OCI-LY1 (cell line): ENCODE results near the gene PTPRM.

ENCODE experiments used
- H2AFZ ChIP-seq: fragments of 200-600 bp; sonication (generic), shearing (Covaris generic); 2 replicates; pipeline ENCODE4 v1.6.0; 2014; ENCODE audit warnings: antibody characterized with exemption, mild to moderate bottlenecking, low read length
- H3F3A ChIP-seq: fragments of 200-600 bp; sonication (generic), shearing (Covaris generic); 2 replicates; pipeline ENCODE4 v1.6.0; 2014; ENCODE audit warnings: mild to moderate bottlenecking, antibody characterized with exemption, low read length, moderate library complexity; ENCODE audit not compliant: insufficient read depth
- H3K27ac ChIP-seq: fragments of 200-600 bp; sonication (generic); 2 replicates; pipeline ENCODE4 v1.5.1; 2014; ENCODE audit warnings: low read length, mixed run types, mild to moderate bottlenecking, low read depth; ENCODE audit not compliant: poor library complexity, severe bottlenecking
- H3K27me3 ChIP-seq: fragments of 200-600 bp; sonication (generic); 2 replicates; pipeline ENCODE4 v1.6.0; 2014; ENCODE audit warnings: antibody characterized with exemption, mild to moderate bottlenecking, low read length, moderate library complexity; ENCODE audit not compliant: insufficient read depth
- H3K36me3 ChIP-seq: fragments of 200-600 bp; sonication (generic); 2 replicates; pipeline ENCODE4 v1.6.1; 2014; ENCODE audit warnings: mild to moderate bottlenecking, antibody characterized with exemption, low read length, moderate library complexity, mixed read lengths; ENCODE audit not compliant: insufficient read depth
- H3K4me1 ChIP-seq: fragments of 200-600 bp; sonication (generic); 2 replicates; pipeline ENCODE4 v1.5.1; 2014; ENCODE audit warnings: mild to moderate bottlenecking, low read length, moderate library complexity; ENCODE audit not compliant: insufficient read depth, severe bottlenecking
- H3K4me2 ChIP-seq: fragments of 200-600 bp; sonication (generic), shearing (Covaris generic); 2 replicates; pipeline ENCODE4 v1.6.1; 2014; ENCODE audit warnings: low read length
- H3K4me3 ChIP-seq: fragments of 200-600 bp; sonication (generic); 2 replicates; pipeline ENCODE4 v1.5.1; 2014; ENCODE audit warnings: low read length, low read depth, mild to moderate bottlenecking, mixed read lengths; ENCODE audit not compliant: poor library complexity, severe bottlenecking
- H3K79me2 ChIP-seq: fragments of 200-600 bp; shearing (Covaris generic); 2 replicates; pipeline ENCODE4 v1.6.1; 2016; ENCODE audit warnings: mixed run types, low read length, mixed read lengths; ENCODE audit not compliant: insufficient read depth
- H3K9ac ChIP-seq: fragments of 200-600 bp; sonication (generic), shearing (Covaris generic); 2 replicates; pipeline ENCODE4 v1.6.1; 2014; ENCODE audit warnings: mild to moderate bottlenecking, low read length, mixed read lengths
- H3K9me2 ChIP-seq: fragments of 200-600 bp; sonication (generic), shearing (Covaris generic); 2 replicates; pipeline ENCODE4 v1.6.1; 2014; ENCODE audit warnings: low read depth, mild to moderate bottlenecking, low read length, mixed read lengths
- H3K9me3 ChIP-seq: fragments of 200-600 bp; shearing (Covaris generic); 2 replicates; pipeline ENCODE4 v1.6.1; 2014; ENCODE audit warnings: low read length, mixed read lengths
- H4K20me1 ChIP-seq: fragments of 200-600 bp; sonication (generic), shearing (Covaris generic); 2 replicates; pipeline ENCODE4 v1.6.0; 2016; ENCODE audit warnings: mild to moderate bottlenecking, low read length; ENCODE audit not compliant: insufficient read depth
- EZH2 ChIP-seq: fragments of 200-600 bp; sonication (generic), shearing (Covaris generic); IDR thresholded peaks from 2 replicates; pipeline ENCODE4 v1.8.0; 2017; ENCODE audit warnings: borderline replicate concordance, mixed run types, mild to moderate bottlenecking, antibody characterized with exemption, low read length, moderate library complexity, mixed read lengths
- TF ChIP-seq, protein P1 (sequence below): fragments of 200-600 bp; sonication (generic), shearing (Covaris generic); IDR thresholded peaks from 2 replicates; pipeline ENCODE4 v1.5.1; 2017; ENCODE audit warnings: mild to moderate bottlenecking, antibody characterized with exemption, low read length, moderate library complexity, mixed read lengths

Gene PTPRM

DNA sequence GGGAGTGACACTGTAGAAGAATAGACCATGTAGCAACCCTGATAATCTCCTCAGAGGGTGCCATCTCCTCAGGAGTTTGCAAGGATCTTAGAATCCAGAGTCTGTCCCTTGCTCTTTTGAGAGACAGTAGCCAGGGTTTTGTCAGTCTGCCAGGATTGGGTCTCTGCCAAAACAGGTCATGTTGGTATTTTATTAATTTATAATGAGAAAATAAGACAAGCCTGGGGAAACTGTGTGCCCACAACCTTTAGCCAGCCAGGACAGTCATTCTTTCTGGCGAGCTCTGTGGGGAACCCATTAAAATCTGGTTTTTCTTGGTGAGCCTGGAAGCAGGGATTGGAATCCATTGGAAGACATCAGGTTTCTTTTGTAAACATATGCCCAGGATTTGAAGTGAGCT lies 78.6 kb downstream of the PTPRM start:
- H4K20me1 ChIP-seq = no peaks in the 10 kb centered on the region
- no peaks in the 10 kb centered on the region for H3K36me3 ChIP-seq
- H3F3A ChIP-seq = no peaks in the 10 kb centered on the region
- no peak overlapping the region for H2AFZ ChIP-seq
- no peaks in the 10 kb centered on the region for H3K4me1 ChIP-seq
- H3K79me2 ChIP-seq = no peaks in the 10 kb centered on the region
- no peaks in the 10 kb centered on the region for H3K9me2 ChIP-seq
- no peak overlapping the region for H3K4me3 ChIP-seq
- no peaks in the 10 kb centered on the region for H3K27me3 ChIP-seq
- H3K4me2 ChIP-seq = no peak overlapping the region
- no peaks in the 10 kb centered on the region for H3K9me3 ChIP-seq
- H3K9ac ChIP-seq = no peak overlapping the region
- no peak overlapping the region for H3K27ac ChIP-seq
- TF ChIP-seq EZH2 = no peak
- TF ChIP-seq, protein P1, sequence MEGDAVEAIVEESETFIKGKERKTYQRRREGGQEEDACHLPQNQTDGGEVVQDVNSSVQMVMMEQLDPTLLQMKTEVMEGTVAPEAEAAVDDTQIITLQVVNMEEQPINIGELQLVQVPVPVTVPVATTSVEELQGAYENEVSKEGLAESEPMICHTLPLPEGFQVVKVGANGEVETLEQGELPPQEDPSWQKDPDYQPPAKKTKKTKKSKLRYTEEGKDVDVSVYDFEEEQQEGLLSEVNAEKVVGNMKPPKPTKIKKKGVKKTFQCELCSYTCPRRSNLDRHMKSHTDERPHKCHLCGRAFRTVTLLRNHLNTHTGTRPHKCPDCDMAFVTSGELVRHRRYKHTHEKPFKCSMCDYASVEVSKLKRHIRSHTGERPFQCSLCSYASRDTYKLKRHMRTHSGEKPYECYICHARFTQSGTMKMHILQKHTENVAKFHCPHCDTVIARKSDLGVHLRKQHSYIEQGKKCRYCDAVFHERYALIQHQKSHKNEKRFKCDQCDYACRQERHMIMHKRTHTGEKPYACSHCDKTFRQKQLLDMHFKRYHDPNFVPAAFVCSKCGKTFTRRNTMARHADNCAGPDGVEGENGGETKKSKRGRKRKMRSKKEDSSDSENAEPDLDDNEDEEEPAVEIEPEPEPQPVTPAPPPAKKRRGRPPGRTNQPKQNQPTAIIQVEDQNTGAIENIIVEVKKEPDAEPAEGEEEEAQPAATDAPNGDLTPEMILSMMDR = no peak

DNA sequence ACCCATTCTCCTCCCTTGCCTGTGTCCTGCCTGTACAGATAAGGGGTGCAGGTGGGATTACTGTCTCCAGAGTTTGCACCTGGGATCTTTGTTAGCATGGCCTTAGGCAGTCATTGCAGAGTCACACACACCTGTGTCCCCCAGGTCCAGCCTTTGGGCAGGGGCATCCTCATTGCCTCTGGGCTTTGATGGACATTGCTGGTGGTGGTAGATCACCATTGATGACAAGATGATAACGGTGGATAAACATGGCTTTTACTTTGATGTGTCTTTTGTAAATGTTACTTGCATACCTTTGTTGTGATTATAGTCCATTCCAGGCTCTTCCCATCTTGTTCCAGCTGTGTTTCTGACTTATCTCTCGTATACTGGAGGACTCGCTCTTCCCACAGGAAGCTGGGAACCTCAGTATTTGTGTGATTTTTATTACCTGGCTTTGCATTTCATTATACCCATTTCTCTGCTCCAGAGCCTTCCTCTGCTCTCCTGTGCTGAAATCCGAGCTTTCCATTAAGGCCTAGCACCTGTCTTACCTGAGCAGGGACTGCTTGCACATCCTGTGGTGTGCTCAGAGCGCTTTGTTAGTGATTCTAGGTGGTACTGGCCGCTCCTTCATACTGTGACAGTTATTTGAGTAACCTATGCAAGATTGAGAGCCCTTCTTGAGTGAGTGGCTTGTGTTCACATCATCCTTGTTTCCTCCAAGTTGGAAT lies 79.2 kb downstream of the PTPRM start:
- Histone ChIP-seq H3K9me3 (no peaks in the 10 kb centered on the region), H3F3A (no peaks in the 10 kb centered on the region), H2AFZ (no peak overlapping the region), H3K27ac (no peak overlapping the region), H3K4me3 (no peak overlapping the region), H3K9me2 (no peaks in the 10 kb centered on the region), H3K36me3 (no peaks in the 10 kb centered on the region), H3K27me3 (no peaks in the 10 kb centered on the region), H3K4me2 (no peak overlapping the region), H4K20me1 (no peaks in the 10 kb centered on the region), H3K79me2 (no peaks in the 10 kb centered on the region), H3K9ac (no peak overlapping the region), H3K4me1 (no peaks in the 10 kb centered on the region)
- TF ChIP-seq, protein P1 = no peak
- no peak for TF ChIP-seq EZH2

DNA sequence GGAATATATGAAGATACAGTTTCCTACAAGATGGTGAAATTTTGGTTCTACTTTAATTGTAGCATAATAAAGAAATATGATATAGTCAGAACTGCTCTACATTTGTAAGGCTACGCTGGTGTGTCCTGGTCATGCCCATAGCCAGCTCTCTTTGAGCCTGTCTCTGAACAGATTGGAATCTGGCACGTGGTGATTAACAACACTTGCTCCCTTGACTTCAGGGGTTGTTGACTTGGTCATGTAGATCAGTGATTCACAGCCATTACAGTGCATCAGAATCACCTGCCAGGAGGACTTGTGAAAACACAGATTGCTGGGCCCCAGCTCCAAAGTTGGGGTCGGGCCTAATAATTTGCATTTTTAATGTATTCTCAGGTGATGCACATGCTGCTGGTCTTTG lies 80.4 kb downstream of the PTPRM start:
- no peaks in the 10 kb centered on the region for H3F3A ChIP-seq
- no peak overlapping the region for H3K9ac ChIP-seq
- no peak overlapping the region for H3K27ac ChIP-seq
- no peaks in the 10 kb centered on the region for H3K9me3 ChIP-seq
- H4K20me1 ChIP-seq = no peaks in the 10 kb centered on the region
- no peak for TF ChIP-seq EZH2
- TF ChIP-seq, protein P1 = no peak
- no peaks in the 10 kb centered on the region for H3K4me1 ChIP-seq
- H3K9me2 ChIP-seq = no peaks in the 10 kb centered on the region
- H3K4me3 ChIP-seq = no peak overlapping the region
- H3K4me2 ChIP-seq = no peak overlapping the region
- no peak overlapping the region for H2AFZ ChIP-seq
- H3K36me3 ChIP-seq = no peaks in the 10 kb centered on the region
- H3K79me2 ChIP-seq = no peaks in the 10 kb centered on the region
- H3K27me3 ChIP-seq = no peaks in the 10 kb centered on the region
